ENCODE results near the gene CHRNB1.
A peak's percentile ranks its signal among the peaks of the same experiment; 100 is the strongest.

CHRNB1 gene

GRCh38 chr17:7437369-7437863 is 7.4 kb upstream of the CHRNB1 start:
- Histone ChIP-seq H3K36me3 (ENCODE audit: control insufficient read depth, insufficient read depth, low read length) (no peaks in the 10 kb centered on the region), H2AFZ (peak overlapping the region; percentile 88), H3K4me3 (ENCODE audit: low read depth, low read length) (peak overlapping the region; percentile 25), H3K9me3 (ENCODE audit: control insufficient read depth, low read length) (no peaks in the 10 kb centered on the region), H3K4me1 (peaks cover 10% of the 10 kb centered on the region), H3K79me2 (no peaks in the 10 kb centered on the region), H3K4me2 (ENCODE audit: low read length) (peak overlapping the region; percentile 55), H3K27ac (peak overlapping the region; percentile 74), H3K27me3 (ENCODE audit: control insufficient read depth, insufficient read depth, low read length) (no peaks in the 10 kb centered on the region), H3K9ac (peak overlapping the region; percentile 40)
- no peak for TF ChIP-seq CTCF (IDR thresholded peaks at IDR 0.05)

DNA sequence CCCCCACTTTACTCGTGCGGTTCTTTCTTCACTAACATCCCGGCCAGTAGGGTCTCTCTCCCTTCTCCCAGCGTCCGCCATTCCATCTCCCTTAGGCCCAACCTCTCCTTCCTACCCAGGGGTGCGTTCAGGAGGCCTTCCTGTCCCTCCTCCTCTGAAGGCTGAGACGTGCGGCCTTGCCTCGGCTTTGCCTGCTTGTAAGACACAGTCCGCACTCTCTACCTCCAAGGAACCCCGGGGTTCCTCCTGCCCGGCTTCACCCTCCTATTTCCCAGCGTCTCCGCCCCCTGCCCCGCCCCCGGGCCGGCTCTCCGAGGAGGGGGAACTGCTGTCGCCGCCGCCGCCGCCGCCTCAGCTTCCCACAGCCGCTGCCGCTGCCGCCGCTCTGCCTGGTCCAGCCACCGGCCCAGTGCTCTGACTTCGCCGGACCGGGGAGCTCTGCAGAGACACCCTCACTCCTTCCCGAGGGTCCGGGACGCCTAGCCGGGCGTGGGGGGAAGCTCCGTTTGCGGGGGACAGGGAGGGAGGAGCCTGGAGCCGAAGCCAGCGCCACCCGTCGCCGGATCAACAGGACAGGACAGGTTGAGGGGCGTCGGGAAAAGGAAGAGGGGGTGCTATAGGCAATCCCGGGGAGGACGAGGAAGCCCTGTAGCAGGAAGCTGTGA is 6.8 kb upstream of the CHRNB1 start:
- Histone ChIP-seq H3K27me3 (ENCODE audit: control insufficient read depth, insufficient read depth, low read length) (no peaks in the 10 kb centered on the region), H2AFZ (peak overlapping the region; percentile 25), H3K9me3 (ENCODE audit: control insufficient read depth, low read length) (no peaks in the 10 kb centered on the region), H3K4me3 (ENCODE audit: low read depth, low read length) (peak overlapping the region; percentile 7), H3K4me2 (ENCODE audit: low read length) (peak overlapping the region; percentile 16), H3K79me2 (no peaks in the 10 kb centered on the region), H3K9ac (no peak overlapping the region), H3K27ac (peak overlapping the region; percentile 74), H3K4me1 (peaks cover 10% of the 10 kb centered on the region), H3K36me3 (ENCODE audit: control insufficient read depth, insufficient read depth, low read length) (no peaks in the 10 kb centered on the region)
- TF ChIP-seq CTCF (IDR thresholded peaks at IDR 0.05) = no peak

DNA sequence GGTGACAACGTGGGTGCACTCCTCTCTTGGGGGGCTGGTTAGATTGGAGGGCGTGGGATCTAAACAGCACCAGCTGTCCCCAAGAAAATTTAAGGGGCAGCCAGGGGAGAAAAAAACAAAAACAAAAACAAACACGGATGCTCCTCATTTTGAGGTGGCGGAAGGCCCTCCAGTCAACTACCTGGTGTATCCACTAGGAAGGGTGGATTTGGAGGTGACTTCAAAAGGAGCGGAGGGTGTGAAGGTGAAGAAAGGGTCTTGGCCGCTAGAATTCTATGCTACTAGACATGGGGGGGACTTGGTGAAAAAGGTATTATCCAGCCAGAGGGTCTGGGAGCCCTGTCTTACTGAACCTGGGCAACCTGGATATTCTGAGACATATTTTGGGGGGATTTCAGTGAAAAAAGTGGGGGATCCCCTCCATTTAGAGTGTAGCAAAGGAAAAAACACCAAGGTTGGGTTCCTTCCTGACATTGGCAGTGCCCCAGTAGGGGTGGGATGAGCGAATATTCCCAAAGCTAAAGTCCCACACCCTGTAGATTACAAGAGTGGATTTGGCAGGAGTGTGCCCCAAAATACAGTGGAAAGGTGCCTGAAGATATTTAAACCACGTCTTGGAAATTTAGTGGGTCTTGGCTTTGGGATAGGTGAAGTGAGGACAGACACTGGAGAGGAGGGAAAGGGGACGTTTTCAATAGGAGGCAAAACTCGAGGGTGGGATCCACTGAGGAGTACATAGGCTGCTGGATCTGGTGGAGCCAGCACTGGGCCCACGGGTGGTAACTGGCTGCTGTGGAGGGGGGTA is 6.0 kb upstream of the CHRNB1 start:
- H3K4me1 ChIP-seq = peaks cover 10% of the 10 kb centered on the region
- no peaks in the 10 kb centered on the region for H3K9me3 ChIP-seq (ENCODE audit: control insufficient read depth, low read length)
- H3K4me2 ChIP-seq (ENCODE audit: low read length) = no peak overlapping the region
- H3K36me3 ChIP-seq (ENCODE audit: control insufficient read depth, insufficient read depth, low read length) = no peaks in the 10 kb centered on the region
- H2AFZ ChIP-seq = no peak overlapping the region
- TF ChIP-seq CTCF (IDR thresholded peaks at IDR 0.05) = no peak
- H3K27ac ChIP-seq = no peak overlapping the region
- no peaks in the 10 kb centered on the region for H3K27me3 ChIP-seq (ENCODE audit: control insufficient read depth, insufficient read depth, low read length)
- H3K9ac ChIP-seq = no peak overlapping the region
- no peaks in the 10 kb centered on the region for H3K79me2 ChIP-seq
- H3K4me3 ChIP-seq (ENCODE audit: low read depth, low read length) = peak overlapping the region; percentile 7

GRCh38 chr17:7439462-7440112 is 5.3 kb upstream of the CHRNB1 start, which contains the start of gene FGF11:
Gene FGF11, plus strand, starts transcription at chr17:7439512. Its CDS starts 109 bp downstream, at chr17:7439621.
- H3K9me3 ChIP-seq (ENCODE audit: control insufficient read depth, low read length) = no peaks in the 10 kb centered on the region
- no peaks in the 10 kb centered on the region for H3K36me3 ChIP-seq (ENCODE audit: control insufficient read depth, insufficient read depth, low read length)
- peak within 1 kb of the TSS; percentile 88 for H2AFZ ChIP-seq
- no peak within 1 kb of the TSS for H3K9ac ChIP-seq
- H3K4me3 ChIP-seq (ENCODE audit: low read depth, low read length) = peak within 1 kb of the TSS; percentile 76
- peaks cover 10% of the 10 kb centered on the region for H3K4me1 ChIP-seq
- TF ChIP-seq CTCF (IDR thresholded peaks at IDR 0.05) = no peak
- H3K27ac ChIP-seq = peak within 1 kb of the TSS; percentile 13
- no peaks in the 10 kb centered on the region for H3K79me2 ChIP-seq
- peak within 1 kb of the TSS; percentile 99 for H3K4me2 ChIP-seq (ENCODE audit: low read length)
- H3K27me3 ChIP-seq (ENCODE audit: control insufficient read depth, insufficient read depth, low read length) = no peaks in the 10 kb centered on the region

All from parathyroid adenoma (tissue), 2 donors.